ENCODE results near the gene BCL3.

The BCL3 gene

DNA sequence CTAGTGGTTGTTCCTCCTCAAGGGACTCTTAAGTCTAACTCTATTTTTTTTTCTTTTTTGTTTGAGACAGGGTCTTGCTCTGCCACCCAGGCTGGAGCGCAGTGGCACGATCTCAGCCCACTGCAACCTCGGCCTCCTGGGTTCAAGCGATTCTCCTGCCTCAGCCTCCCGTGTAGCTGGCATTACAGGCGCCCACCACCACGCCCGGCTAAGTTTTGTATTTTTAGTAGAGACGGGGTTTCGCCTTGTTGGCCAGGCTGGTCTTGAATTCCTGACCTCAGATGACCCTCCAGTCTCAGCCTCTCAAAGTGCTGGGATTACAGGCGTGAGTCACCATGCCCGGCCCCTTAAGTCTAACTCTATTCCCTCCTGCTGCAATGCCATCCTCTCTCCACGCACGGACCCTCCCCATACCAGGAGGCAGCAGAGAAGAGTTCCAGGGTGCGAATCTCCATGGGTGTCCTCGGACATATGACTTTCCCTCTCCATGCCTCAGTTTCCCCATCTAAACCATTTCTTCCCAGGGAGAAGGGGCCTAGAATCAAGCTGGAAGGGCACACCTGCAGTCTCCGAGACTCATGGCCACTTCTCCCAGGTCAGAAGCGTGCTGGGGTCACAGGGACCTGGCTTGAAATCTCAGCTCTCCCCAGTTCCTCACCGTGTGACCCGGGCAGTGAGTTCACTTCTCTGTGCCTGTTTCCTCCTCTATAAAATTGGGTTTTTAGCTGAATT is 6.0 kb upstream of the BCL3 start:
- DNase-seq: no peak

GRCh38 chr19:44744871-44745332 is 3.6 kb upstream of the BCL3 start:
- DNase-seq: no peak

GRCh38 chr19:44745341-44745831 is 3.1 kb upstream of the BCL3 start:
- no peak for DNase-seq

DNA sequence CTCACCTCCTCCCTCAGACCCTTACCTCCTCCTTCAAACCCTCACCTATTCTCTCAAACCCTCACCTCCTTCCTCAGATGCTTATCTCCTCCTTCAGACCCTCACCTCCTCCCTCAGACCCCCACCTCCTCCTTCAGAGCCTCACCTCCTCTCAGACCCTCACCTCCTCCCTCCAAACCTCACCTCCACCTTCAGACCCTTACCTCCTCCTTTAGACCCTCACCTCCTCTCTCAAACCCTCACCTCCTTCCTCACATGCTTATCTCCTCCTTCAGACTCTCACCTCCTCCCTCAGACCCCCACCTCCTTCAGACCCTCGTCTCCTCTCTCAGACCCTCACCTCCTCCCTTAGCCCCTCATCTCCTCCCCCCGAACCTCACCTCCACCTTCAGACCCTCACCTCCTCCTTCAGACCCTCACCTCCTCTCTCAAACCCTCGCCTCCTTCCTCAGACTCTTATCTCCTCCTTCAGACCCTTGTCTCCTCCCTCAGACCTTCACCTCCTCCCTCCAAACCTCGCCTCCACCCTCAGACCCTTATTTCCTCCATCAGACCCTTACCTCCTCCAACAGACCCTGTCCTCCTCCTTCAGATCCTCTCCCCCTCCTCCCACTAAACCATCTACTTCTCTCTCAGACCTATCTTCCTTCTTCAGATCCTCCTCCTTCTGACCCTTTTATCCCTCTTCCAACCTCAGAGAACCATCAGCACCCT is 2.5 kb upstream of the BCL3 start:
- no peak for DNase-seq

DNA sequence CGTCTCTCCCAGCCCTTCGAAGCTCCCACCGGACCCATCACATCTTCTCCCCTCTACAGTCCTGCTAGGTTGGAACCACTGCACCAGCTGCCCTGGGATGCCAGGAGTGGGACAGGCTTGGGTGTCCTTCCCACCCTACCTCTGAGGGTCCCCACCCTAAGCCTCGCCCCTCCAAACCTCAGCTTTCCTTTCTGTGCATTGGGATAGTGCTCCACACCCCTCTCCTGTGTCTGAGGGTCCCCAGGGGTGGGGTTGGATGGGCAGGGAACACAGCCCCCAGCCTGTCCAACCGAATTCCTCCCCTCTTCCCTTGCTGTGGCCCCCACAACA is 1.9 kb upstream of the BCL3 start:
- no peak for DNase-seq

- peak; percentile 90 for DNase-seq
These were observed 1.4 kb upstream of the BCL3 start for GRCh38 chr19:44746946-44747738.

- peak; percentile 54 for DNase-seq
These were observed 626 bp upstream of the BCL3 start for GRCh38 chr19:44747739-44748425.

DNA sequence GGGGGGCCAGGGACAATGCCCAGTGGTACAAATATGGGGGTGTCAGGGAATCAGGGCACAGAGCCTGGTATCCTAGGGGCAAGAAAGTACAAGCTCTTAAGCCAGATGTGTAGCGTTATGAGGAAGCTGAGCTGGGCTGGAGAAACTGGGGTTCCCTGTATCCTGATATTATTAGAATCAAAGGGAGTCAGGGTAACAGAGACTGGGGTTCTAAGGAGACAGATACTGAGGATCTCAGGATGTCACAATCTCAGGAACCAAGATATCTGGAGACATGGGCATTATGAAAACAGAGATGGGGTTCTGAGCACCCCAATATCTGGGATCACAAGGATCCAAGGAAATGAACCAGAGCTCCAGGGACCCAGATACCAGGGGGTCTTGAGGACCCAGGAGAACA is 784 bp downstream of the BCL3 start:
- DNase-seq: no peak

DNA sequence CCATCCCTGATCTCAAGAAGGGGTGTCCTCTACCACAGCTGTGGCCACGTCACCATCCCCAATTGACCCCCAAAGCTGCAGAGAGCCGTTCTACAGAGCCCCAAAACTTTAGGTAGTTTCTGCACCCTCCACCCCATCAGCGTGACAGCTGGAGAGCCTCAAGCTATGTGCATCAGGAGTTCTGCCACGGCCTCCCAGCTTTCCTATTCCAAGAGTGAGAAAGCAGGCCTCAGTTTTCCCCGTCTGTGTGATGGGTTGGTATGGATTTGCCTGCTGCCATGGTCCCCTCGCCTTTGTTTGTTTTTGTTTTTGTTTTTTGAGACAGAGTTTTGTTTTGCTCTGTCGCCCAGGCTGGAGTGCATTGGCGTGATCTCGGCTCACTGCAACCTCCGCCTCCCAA is 1.5 kb downstream of the BCL3 start:
- no peak for DNase-seq

DNA sequence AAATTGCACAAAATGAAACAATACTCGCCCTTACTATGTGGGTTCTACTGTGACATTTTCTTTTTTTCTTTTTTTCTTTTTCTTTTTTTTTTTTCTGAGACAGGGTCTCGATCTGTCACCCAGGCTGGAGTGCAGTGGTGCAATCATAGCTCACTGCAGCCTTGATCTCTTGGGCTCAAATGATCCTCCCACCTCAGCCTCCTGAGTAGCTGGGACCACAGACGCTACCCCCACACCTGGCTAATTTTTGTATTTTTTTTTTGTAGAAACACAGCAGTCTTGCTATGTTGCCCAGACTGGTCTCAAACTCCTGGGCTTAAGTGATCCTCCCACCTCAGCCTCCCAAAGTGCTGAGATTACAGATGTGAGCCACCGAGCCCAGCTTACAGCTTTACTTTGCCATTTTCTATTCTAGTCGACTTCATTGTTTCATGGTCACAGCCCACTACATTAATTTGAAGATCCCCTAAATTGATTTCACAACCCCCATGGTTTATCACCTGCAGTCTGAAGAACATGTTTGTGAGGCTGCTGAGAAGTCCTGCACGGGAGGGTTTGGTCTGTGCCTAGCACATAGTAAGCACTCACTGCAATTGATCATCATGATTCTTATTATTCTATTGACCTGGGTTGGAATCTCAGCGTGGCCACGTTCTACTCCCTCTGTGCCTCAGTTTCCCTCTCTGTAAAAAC is 3.8 kb downstream of the BCL3 start:
- DNase-seq: no peak

DNA sequence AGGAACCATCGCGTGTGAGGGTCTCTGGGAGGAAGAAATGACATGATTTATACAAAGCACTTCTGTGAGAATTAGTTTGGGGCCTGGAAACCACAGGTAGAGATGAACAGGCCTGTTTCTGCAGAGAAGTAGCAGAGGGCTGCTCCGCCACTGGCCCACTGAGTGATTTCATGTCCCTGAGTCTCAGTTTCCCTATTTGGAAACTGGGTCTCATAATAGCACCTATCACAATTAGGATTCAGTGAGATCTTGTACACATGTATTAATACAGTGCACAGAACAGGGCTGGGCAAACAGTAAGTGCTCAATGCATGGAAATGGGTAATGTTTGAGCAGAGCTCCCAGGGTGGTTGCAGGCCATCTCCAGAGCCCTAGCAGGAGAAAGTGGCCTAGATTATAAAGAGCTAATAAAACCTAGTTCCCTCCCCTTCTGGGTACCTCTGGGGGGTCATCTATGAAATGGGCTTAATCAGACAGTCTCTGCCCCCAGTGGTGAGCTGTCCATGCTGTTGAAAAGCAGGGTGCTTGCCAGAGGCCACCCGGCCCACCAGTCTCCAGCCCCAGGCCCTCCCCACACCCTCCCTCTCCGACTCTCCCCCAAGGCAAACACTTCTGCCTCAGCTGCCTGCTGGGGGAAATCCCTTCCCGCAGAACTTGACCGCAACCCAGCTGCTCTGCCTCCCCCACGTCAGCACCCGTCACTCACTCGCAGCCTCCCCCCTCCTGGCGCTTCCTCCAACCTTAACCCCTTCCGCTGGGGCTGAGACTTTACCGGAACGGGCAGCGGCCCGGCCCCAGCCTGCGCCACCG is 4.5 kb downstream of the BCL3 start:
- peak; percentile 94 for DNase-seq

DNA sequence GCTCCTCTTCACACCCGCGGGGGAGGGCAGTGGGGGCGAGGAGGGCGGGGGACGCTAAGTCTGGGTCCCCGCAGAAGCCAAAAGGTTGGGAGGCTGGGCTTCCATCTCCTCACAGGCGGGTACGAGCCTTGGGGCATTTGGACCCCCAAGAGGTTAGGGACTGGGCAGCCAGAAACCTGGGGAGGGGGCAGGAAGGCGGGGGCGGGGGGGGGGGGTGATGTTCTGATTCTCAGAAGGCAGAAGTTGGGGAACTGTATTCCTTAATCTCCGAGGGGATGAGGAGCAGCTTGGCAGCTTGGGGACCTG is 5.1 kb downstream of the BCL3 start:
- DNase-seq: no peak

DNA sequence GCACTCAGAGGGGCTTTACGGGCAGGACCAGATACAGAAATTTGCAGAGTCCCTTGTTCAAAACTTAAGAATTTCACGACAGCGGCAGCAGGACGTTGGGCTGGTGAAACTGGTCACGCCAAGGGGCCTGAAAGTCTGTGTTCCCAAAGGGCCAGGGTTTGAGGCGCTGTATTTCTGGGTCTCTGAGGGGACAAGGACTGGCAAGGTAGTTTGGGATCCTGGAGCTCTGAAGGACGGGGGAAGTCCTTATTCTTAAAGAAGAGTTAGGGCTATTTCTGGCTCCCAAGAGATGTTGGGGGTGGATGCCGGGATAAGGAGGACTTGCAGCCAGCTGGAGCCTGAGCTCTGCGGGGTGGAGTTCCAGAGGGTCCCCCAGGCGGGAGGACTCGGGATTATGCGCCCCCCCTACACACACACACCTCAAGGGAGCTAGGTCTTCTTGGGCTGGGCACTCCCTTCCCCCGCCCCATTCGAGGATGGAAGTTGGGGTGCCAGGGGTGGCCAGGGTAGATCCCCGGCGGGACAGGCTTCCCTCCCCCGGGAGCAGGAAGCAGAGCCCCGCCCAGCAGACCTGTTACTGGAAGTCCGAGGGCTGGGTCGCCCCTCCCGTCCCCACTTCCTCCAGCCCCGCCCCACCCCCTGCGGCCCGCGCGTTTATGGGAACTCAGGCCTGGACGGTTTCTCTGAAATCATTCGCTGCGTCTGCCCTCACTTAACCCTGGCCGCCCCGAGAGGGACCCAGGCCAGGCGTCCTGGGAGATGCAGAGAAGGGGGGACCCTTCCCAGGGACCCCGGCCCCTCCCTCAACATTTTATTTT is 5.6 kb downstream of the BCL3 start:
- peak; percentile 79 for DNase-seq

- no peak for DNase-seq
These were observed 6.2 kb downstream of the BCL3 start for GRCh38 chr19:44754750-44755080.

DNA sequence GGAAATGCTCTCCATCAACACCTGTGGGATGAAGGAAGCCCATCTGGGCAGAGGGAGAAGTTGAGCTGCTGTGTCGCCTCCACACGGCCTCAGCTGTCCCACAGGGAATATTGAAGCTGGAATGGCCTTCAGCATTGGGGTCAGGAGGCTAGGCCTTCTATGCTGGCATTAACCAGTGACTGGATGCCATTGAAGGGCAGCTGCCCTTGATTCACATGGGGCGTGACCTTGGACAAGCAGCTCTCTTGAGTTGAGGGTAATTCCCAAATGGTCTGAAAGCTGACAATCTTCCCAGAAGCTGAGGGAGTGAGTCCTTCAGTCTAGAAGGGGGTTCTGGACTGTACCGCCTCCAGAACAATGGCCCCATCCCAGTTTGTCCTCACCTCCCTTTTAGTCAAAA is 6.7 kb downstream of the BCL3 start:
- no peak for DNase-seq

GRCh38 chr19:44756089-44756562 is 7.6 kb downstream of the BCL3 start:
- no peak for DNase-seq

DNA sequence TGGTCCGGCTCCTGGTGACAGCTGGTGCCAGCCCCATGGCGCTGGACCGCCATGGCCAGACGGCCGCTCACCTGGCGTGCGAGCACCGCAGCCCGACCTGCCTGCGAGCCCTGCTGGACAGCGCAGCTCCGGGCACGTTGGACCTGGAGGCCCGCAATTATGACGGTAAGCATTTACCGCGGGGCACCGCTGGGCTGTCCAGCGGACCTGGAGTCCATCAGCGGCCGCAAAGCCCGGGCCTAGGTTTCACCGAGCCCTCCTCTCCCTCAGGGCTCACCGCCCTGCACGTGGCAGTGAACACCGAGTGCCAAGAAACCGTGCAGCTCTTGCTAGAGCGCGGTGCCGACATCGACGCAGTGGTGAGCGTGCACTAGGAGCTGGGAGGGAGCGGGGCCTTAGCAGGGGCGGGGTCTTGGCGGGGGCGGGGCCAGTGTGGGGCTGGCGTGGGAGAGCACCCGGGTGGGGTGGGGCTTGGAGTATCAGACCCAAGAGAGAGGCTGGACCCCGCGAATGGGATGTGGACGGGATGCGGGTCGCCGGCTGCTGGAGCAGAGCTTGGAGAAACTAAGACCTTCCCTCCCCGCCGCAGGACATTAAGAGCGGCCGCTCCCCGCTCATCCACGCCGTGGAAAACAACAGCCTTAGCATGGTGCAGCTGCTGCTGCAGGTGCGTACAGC is 8.7 kb downstream of the BCL3 start:
- DNase-seq: no peak

DNA sequence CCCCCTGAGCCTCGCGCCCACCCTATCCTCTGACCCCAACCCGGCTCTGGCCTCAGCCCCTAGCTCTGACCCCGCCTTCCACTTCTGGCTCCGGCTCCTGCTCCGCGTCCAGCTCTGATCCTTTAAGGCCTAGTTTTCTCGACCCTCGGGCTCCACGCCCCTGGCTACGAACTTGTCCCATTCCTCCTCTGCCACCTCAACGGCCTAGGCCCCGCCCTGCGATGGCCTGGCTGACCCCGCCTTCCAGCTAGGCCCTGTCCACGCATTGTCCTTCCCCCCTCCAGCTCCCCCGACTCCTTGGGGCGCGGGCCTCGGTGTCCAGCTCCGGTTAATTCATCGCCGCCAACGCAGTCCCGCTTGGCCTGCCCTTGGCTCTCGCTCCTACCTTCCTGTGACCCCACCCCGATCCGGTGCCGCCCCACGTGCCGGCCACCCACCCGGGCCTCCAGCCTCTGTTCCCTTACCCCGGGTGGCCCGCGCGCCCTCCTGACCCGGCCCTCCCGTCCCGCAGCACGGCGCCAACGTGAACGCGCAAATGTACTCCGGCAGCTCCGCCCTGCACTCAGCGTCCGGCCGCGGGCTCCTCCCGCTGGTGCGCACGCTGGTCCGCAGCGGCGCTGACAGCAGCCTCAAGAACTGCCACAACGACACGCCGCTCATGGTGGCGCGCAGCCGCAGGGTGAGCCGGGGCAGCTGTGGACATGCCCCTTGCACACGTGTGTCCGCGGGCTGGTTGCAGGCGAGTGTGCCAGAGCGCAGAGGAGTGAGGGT is 9.4 kb downstream of the BCL3 start:
- no peak for DNase-seq

GRCh38 chr19:44758596-44758995 is 10.1 kb downstream of the BCL3 start:
- no peak for DNase-seq

Measured in activated CD4-positive, CD25-positive, alpha-beta regulatory T cell treated with anti-CD3 and anti-CD28 coated beads, Interleukin-2, amount 50 U/mL, for 72 hours (primary cell).